ENCODE data around the gene OR52E8. TPM values are rescaled to one million over a fixed set of nuclear protein-coding genes. Genes with fewer than 3 reads are reported as not detected.

OR52E8 gene
- total RNA-seq (2022; extraction: Qiagen RNA extraction), result not detected in 5 replicates

DNA sequence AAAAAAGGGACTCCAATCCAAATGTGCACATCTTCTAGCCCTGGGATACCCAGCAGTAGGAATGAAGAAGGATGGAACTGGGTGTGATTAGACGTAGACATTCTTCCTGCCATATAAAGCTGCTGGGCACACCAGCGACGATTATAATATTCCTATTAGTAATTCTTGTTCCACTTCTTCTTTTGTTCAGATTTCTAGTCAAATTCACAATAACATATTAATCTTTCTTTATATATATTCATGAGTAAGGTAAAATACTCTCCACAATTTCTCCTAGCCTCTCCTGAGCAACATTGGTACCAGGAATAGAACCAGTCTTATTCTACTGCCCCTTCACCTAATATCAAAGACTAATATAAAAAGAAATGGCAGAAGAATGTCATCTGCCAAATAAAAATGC lies at the start of gene OR52E8:
OR52E8 (minus strand) TSS at position 101 of the 400 bp plus-strand sequence; CDS start at position 101, 0 bp downstream.

DNA sequence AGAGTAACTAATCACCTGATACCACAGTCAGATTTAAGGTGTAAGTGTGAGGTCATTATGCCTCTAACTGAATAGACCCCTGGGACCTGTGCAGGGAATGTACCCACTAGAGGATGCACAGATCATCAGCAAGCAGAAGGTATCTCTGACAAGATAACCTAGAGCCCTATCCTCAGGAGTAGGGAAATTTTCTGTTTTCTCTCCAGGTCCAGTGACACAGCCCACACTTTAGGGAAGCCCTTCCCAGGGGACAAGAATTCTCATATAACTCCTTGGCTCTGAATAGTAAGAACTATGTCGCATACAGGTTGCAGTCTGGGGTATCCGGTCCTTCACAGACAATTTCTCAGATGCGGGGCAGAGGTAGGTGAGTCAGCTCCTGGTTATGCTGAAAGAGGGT lies 35.4 kb upstream of the OR52E8 start, which contains the start of gene OR52E5:
OR52E5 (plus strand) TSS at position 301 of the 400 bp plus-strand sequence. CDS start 7,569 bp downstream, outside the sequence.

GRCh38 chr11:5880329-5880728 lies 22.8 kb upstream of the OR52E8 start, which contains the start of gene OR52E4:
OR52E4 (plus strand) TSS chr11:5880629; CDS start chr11:5884293, 3,664 bp downstream.

GRCh38 chr11:5841797-5842196 lies 15.7 kb downstream of the OR52E8 start, which contains the start of gene OR52E6:
OR52E6 (minus strand) TSS chr11:5841897; CDS start chr11:5841897, 0 bp downstream.

GRCh38 chr11:5808500-5809121 lies 48.9 kb downstream of the OR52E8 start, which contains the start of gene OR52N2:
OR52N2 (plus strand) TSS chr11:5808924; CDS start chr11:5820336, 11,412 bp downstream.

Other genes starting within 250 kb of the OR52E8 start
- 2.6 to 2.9 TPM (median 2.7 TPM) in 5 replicates for gene TRIM34, start 232.7 kb downstream of the OR52E8 start, total RNA-seq (2022; extraction: Qiagen RNA extraction)
- gene TRIM5, start 172.6 kb downstream of the OR52E8 start, total RNA-seq (2022; extraction: Qiagen RNA extraction), result 8.6 to 10.0 TPM (median 9.2 TPM) in 5 replicates
- gene TRIM22, start 167.9 kb downstream of the OR52E8 start, total RNA-seq (2022; extraction: Qiagen RNA extraction), result 0.73 to 1.5 TPM (median 0.84 TPM) in 5 replicates
- not detected in 5 replicates for gene OR56B1, start 121.2 kb downstream of the OR52E8 start, total RNA-seq (2022; extraction: Qiagen RNA extraction)
- not detected in 5 replicates for gene OR52N4, start 103.4 kb downstream of the OR52E8 start, total RNA-seq (2022; extraction: Qiagen RNA extraction)
- not detected in 5 replicates for gene OR52N5, start 74.3 kb downstream of the OR52E8 start, total RNA-seq (2022; extraction: Qiagen RNA extraction)
- not detected in 5 replicates for gene OR52N1, start 66.4 kb downstream of the OR52E8 start, total RNA-seq (2022; extraction: Qiagen RNA extraction)
- gene OR52N2, start 48.8 kb downstream of the OR52E8 start, total RNA-seq (2022; extraction: Qiagen RNA extraction), result not detected in 5 replicates
- gene OR52E6, start 15.8 kb downstream of the OR52E8 start, total RNA-seq (2022; extraction: Qiagen RNA extraction), result not detected in 5 replicates
- not detected in 5 replicates for gene OR52E4, start 22.9 kb upstream of the OR52E8 start, total RNA-seq (2022; extraction: Qiagen RNA extraction)
- not detected in 5 replicates for gene OR52E5, start 35.5 kb upstream of the OR52E8 start, total RNA-seq (2022; extraction: Qiagen RNA extraction)
- not detected in 5 replicates for gene OR56A3, start 84.6 kb upstream of the OR52E8 start, total RNA-seq (2022; extraction: Qiagen RNA extraction)
- gene OR56A5, start 110.8 kb upstream of the OR52E8 start, total RNA-seq (2022; extraction: Qiagen RNA extraction), result not detected in 5 replicates
- not detected in 5 replicates for gene OR52L1, start 129.3 kb upstream of the OR52E8 start, total RNA-seq (2022; extraction: Qiagen RNA extraction)
- gene OR56A4, start 149.3 kb upstream of the OR52E8 start, total RNA-seq (2022; extraction: Qiagen RNA extraction), result not detected in 5 replicates
- not detected in 5 replicates for gene OR56A1, start 173.1 kb upstream of the OR52E8 start, total RNA-seq (2022; extraction: Qiagen RNA extraction)
- gene OR56B4, start 250.0 kb upstream of the OR52E8 start, total RNA-seq (2022; extraction: Qiagen RNA extraction), result not detected in 5 replicates